ENCODE results near the gene NUDT14.

DNA sequence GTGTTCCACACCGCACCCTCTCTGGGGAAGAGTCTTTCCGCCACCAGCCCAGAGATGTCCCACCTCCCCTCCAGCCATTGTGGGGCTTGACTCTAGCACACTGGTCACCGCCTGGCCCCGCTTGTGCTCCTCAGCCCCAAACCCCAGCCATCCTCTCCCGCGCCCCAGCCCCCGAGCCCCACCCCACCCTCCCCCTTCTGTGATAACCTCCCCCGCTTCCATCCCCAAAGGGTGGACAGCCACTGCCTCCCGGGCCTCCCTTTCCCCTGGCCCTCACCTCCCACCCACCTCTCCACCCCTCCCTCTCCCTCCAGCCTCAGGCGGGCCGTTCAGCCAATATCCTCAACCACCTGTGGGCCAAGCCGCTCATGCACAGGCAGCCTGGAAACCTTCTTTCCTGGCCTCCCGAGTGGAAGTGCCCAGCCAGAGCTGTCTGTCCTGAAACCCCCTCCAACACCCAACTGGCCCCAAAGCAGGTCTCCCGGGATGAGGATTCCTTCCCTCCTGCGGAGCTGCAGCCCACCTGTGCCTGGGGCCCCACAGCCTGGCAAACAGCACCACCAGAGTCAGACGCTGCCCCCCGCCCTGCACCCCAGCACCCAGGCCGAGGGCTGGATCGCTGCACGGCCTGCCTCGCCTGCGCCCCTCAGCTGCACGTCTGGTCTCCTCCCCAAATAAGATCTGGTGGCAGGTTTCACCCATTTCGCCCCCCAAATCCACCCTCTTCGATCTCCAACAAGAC lies 27.1 kb upstream of the NUDT14 start:
- TF ChIP-seq, protein P1, sequence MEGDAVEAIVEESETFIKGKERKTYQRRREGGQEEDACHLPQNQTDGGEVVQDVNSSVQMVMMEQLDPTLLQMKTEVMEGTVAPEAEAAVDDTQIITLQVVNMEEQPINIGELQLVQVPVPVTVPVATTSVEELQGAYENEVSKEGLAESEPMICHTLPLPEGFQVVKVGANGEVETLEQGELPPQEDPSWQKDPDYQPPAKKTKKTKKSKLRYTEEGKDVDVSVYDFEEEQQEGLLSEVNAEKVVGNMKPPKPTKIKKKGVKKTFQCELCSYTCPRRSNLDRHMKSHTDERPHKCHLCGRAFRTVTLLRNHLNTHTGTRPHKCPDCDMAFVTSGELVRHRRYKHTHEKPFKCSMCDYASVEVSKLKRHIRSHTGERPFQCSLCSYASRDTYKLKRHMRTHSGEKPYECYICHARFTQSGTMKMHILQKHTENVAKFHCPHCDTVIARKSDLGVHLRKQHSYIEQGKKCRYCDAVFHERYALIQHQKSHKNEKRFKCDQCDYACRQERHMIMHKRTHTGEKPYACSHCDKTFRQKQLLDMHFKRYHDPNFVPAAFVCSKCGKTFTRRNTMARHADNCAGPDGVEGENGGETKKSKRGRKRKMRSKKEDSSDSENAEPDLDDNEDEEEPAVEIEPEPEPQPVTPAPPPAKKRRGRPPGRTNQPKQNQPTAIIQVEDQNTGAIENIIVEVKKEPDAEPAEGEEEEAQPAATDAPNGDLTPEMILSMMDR (IDR thresholded peaks at IDR 0.05): no peak
- no peak for TF ChIP-seq POLR2AphosphoS5 (IDR thresholded peaks at IDR 0.05)
- no peak for TF ChIP-seq POLR2A (IDR thresholded peaks at IDR 0.05)
- no peak for TF ChIP-seq EP300 (IDR thresholded peaks at IDR 0.05)
